ENCODE results near the gene IRF5.

Gene IRF5

GRCh38 chr7:128913870-128914565 lies 23.7 kb upstream of the IRF5 start:
- TF ChIP-seq EGR1 (IDR thresholded peaks at IDR 0.05): no peak
- TF ChIP-seq, protein P1, sequence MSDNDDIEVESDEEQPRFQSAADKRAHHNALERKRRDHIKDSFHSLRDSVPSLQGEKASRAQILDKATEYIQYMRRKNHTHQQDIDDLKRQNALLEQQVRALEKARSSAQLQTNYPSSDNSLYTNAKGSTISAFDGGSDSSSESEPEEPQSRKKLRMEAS (IDR thresholded peaks at IDR 0.05): no peak
- no peak for TF ChIP-seq YY1 (IDR thresholded peaks at IDR 0.05; ENCODE audit: low read depth)
- no peak for TF ChIP-seq TEAD4 (IDR thresholded peaks at IDR 0.05)
- TF ChIP-seq ZBTB7A (IDR thresholded peaks at IDR 0.05; ENCODE audit: low read depth): no peak
- TF ChIP-seq EP300 (IDR thresholded peaks at IDR 0.05; ENCODE audit: borderline replicate concordance): no peak
- no peak for TF ChIP-seq REST (IDR thresholded peaks at IDR 0.05; ENCODE audit: low read depth)
- no peak for TF ChIP-seq NFIC (IDR thresholded peaks at IDR 0.05)
- TF ChIP-seq CEBPB (IDR thresholded peaks at IDR 0.05): no peak
- TF ChIP-seq CREB1 (IDR thresholded peaks at IDR 0.05; ENCODE audit: low read depth): no peak
- TF ChIP-seq TAF1 (IDR thresholded peaks at IDR 0.05; ENCODE audit: low read depth): no peak
- TF ChIP-seq TCF12 (IDR thresholded peaks at IDR 0.05; ENCODE audit: low read depth): no peak
- no peak for TF ChIP-seq FOXM1 (IDR thresholded peaks at IDR 0.05; ENCODE audit: borderline replicate concordance, low read depth)
- no peak for TF ChIP-seq USF1 (IDR thresholded peaks at IDR 0.05)
- TF ChIP-seq RAD21 (IDR thresholded peaks at IDR 0.05; ENCODE audit: low read depth): no peak

DNA sequence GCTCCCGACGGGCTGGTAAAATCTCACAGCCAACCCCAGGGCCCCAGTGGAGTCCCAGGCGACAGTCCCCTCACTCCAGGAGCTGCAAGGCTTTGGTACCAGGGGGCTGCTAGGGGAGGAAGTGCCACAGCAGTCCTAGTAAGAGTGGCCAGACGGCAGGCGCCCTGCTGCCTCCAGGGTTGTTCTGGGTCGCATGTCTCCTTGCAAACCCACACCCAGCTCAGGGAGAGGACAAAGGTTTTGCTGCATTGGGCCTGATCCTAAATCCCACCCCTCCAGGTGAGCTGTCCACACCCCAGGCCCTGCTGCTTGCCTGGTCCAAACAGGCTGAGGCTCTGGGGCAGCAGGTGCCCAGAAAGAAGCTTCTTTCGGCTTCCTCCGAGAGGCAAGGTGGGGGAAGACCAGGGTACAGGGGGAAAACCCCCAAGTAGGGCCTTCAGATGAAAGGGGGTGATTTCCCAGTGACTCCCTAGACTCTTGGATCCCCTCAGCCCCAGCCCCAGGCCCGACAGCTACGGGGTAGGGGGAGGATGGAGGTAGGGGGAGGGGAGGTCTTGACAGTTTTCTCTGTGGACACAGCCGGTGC lies 23.1 kb upstream of the IRF5 start:
- TF ChIP-seq TEAD4 (IDR thresholded peaks at IDR 0.05): no peak
- TF ChIP-seq CREB1 (IDR thresholded peaks at IDR 0.05; ENCODE audit: low read depth): no peak
- TF ChIP-seq YY1 (IDR thresholded peaks at IDR 0.05; ENCODE audit: low read depth): no peak
- TF ChIP-seq EGR1 (IDR thresholded peaks at IDR 0.05): no peak
- TF ChIP-seq EP300 (IDR thresholded peaks at IDR 0.05; ENCODE audit: borderline replicate concordance): no peak
- TF ChIP-seq, protein P1 (IDR thresholded peaks at IDR 0.05): no peak
- no peak for TF ChIP-seq FOXM1 (IDR thresholded peaks at IDR 0.05; ENCODE audit: borderline replicate concordance, low read depth)
- TF ChIP-seq TAF1 (IDR thresholded peaks at IDR 0.05; ENCODE audit: low read depth): no peak
- TF ChIP-seq REST (IDR thresholded peaks at IDR 0.05; ENCODE audit: low read depth): no peak
- TF ChIP-seq TCF12 (IDR thresholded peaks at IDR 0.05; ENCODE audit: low read depth): no peak
- no peak for TF ChIP-seq ZBTB7A (IDR thresholded peaks at IDR 0.05; ENCODE audit: low read depth)
- no peak for TF ChIP-seq CEBPB (IDR thresholded peaks at IDR 0.05)

DNA sequence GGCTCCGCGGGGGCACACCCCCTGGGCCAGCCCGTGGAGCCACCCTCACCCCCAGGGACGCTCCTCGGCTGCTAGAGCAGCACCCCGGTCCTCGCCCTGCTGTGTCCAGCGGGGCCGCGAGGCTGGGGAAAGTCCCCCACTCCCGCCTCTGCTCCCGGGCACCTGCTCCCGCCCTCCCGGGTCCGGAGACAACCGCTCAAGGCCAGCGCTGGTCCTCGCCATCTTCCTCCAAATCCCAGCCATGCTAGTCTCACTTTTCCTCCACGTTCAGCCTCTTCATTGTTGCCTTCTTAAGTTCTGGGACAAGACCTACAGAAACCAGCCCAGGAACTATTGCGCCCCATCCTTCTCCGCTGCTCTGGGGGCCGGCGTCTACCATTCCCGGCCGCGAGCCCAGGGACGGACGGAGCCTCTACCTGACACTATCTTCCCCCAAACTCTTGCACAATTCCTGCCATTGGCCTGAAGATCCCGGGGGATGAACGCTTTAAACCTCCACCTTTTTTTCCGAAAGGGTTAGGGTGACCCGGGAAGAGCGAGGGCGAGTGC lies 22.4 kb upstream of the IRF5 start:
- no peak for TF ChIP-seq YY1 (IDR thresholded peaks at IDR 0.05; ENCODE audit: low read depth)
- TF ChIP-seq EGR1 (IDR thresholded peaks at IDR 0.05): no peak
- TF ChIP-seq FOXM1 (IDR thresholded peaks at IDR 0.05; ENCODE audit: borderline replicate concordance, low read depth): no peak
- no peak for TF ChIP-seq CEBPB (IDR thresholded peaks at IDR 0.05)
- no peak for TF ChIP-seq CREB1 (IDR thresholded peaks at IDR 0.05; ENCODE audit: low read depth)
- no peak for TF ChIP-seq ZBTB7A (IDR thresholded peaks at IDR 0.05; ENCODE audit: low read depth)
- TF ChIP-seq NFIC (IDR thresholded peaks at IDR 0.05): no peak
- no peak for TF ChIP-seq TAF1 (IDR thresholded peaks at IDR 0.05; ENCODE audit: low read depth)
- TF ChIP-seq EP300 (IDR thresholded peaks at IDR 0.05; ENCODE audit: borderline replicate concordance): no peak
- no peak for TF ChIP-seq REST (IDR thresholded peaks at IDR 0.05; ENCODE audit: low read depth)
- no peak for TF ChIP-seq TCF12 (IDR thresholded peaks at IDR 0.05; ENCODE audit: low read depth)
- TF ChIP-seq RAD21 (IDR thresholded peaks at IDR 0.05; ENCODE audit: low read depth): no peak
- TF ChIP-seq, protein P1 (IDR thresholded peaks at IDR 0.05): no peak
- no peak for TF ChIP-seq TEAD4 (IDR thresholded peaks at IDR 0.05)
